DMS114 treated with DMSO at 0.1 percent for 48 hours (cell line): ENCODE results near the gene PRAMEF18.
"Not testable (repeated sequence)": the region's sequence is repeated elsewhere in the genome, so short reads cannot be mapped to it uniquely, and the experiment has no call there.

ENCODE experiments used
- DNase-seq: peaks from one replicate; lab custom pipeline; 2025; ENCODE audit not compliant: unreplicated experiment; lab: John Stamatoyannopoulos, UW

The PRAMEF18 gene

DNA sequence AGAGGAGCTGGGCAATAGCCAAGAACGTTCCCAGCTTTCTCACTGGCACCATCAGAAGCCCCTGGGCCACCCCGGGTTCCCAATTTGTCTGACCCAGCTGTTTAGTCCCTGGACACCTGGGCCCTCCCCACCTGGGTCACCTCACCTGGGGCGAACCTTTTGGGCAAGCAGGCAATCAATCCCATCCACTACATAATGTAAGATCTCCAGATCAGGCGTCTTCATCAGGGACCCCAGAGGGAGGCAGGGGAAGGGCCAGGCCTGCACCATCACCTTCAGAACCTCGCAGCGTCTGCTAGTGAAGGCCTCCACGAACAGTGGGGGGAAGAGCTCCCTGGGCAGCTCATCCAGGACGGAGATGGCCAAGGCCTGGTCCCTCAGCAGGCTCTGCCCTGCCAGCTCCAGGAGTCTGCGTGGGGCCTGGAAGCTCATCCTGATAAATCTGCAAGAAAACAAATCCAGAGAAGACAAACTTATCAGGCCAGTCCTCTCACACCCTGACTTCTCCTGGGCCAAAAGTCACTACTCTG, at the start of gene PRAMEF18:
PRAMEF18 (minus strand) TSS at position 480 of the 530 bp plus-strand sequence; CDS start at position 432, 48 bp downstream.
- not testable (repeated sequence) for DNase-seq

- DNase-seq: not testable (repeated sequence)
These were observed 39.2 kb upstream of the PRAMEF18 start for GRCh38 chr1:13265124-13265523.

- DNase-seq: not testable (repeated sequence)
These were observed 27.9 kb upstream of the PRAMEF18 start, which contains the start of gene PRAMEF5 for GRCh38 chr1:13253898-13254297. Gene PRAMEF5, plus strand, starts transcription at chr1:13254198. Its CDS starts 5,071 bp downstream, at chr1:13259269.

- DNase-seq: not testable (repeated sequence)
These were observed 21.2 kb upstream of the PRAMEF18 start for GRCh38 chr1:13247122-13247521.

DNA sequence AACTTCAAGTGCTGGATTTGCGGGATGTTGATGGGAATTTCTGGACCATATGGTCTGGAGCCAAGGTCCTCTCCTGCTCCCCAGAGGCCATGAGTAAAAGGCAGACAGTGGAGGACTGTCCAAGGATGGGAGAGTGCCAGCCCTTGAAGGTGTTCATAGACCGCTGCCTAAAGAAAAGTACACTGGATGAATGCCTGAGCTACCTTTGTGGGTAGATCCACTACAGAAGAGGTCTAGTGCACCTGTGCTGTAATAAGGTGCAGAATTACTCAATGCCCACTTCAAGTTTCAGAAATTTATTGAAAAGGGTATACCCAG, 20.6 kb upstream of the PRAMEF18 start:
- DNase-seq: not testable (repeated sequence)

- not testable (repeated sequence) for DNase-seq
These were observed 20.0 kb upstream of the PRAMEF18 start for GRCh38 chr1:13245841-13246553.

- not testable (repeated sequence) for DNase-seq
These were observed 17.7 kb upstream of the PRAMEF18 start for GRCh38 chr1:13243536-13244263.

GRCh38 chr1:13239633-13240032, 13.7 kb upstream of the PRAMEF18 start:
- not testable (repeated sequence) for DNase-seq

DNA sequence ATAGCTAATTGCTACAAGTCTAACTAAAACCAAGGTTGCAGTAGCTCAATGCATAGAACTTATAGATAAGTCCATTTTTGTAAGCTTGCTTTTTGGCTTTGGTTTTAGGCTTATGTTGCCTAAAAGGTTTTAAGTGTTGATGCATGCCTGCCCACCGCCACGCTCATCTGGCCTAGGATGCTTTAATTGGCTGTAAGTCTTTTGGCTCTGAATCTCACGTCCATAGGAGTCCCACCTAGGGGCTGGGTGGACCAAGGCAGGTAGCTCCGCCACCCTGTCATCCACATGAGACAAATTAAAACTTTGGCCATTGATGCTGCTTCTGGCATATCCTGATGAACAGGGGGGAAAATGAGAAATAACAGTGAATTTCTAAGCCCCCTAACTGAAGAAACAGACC, 11.6 kb upstream of the PRAMEF18 start:
- not testable (repeated sequence) for DNase-seq

DNA sequence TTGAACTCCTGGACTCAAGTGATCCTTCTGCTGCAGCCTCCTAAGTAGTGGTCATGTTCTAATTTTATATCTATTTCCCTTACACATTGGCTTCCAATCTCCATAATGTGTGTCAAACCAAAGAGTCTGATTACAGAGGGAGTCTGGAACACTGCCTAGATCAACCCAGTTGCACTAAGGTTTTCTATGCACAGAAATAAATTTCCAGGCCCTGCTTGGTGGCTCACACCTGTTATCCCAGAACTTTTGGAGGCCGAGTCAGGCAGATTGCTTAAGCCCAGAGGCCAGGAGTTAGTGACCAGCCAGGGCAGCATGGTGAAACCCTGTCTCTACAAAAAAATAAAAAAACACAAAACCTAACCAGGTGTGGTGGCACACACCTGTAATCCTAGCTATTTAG, 8.1 kb upstream of the PRAMEF18 start:
- not testable (repeated sequence) for DNase-seq

DNA sequence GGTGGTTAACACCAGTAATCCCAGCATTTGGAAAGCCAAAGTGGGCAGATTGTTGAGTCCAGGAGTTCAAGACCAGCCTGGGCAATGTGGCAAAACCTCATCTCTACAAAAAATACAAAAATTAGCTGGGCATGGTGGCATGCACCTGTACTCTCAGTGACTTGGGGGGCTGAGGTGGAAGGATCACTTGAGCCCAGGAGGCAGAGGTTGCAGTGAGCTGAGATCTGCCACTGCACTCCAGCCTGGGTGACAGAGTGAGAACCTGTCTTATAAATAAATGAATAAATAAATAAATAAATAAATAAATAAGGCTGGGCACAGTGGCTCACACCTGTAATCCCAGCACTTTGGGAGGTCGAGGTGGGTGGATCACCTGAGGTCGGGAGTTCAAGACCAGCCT, 6.1 kb upstream of the PRAMEF18 start:
- not testable (repeated sequence) for DNase-seq

GRCh38 chr1:13231061-13231750, 5.3 kb upstream of the PRAMEF18 start:
- not testable (repeated sequence) for DNase-seq

GRCh38 chr1:13230601-13231000, 4.6 kb upstream of the PRAMEF18 start:
- DNase-seq: not testable (repeated sequence)

- not testable (repeated sequence) for DNase-seq
These were observed 4.1 kb upstream of the PRAMEF18 start for GRCh38 chr1:13230096-13230495.

- no peak for DNase-seq
These were observed 2.4 kb upstream of the PRAMEF18 start for GRCh38 chr1:13228343-13228781.

DNA sequence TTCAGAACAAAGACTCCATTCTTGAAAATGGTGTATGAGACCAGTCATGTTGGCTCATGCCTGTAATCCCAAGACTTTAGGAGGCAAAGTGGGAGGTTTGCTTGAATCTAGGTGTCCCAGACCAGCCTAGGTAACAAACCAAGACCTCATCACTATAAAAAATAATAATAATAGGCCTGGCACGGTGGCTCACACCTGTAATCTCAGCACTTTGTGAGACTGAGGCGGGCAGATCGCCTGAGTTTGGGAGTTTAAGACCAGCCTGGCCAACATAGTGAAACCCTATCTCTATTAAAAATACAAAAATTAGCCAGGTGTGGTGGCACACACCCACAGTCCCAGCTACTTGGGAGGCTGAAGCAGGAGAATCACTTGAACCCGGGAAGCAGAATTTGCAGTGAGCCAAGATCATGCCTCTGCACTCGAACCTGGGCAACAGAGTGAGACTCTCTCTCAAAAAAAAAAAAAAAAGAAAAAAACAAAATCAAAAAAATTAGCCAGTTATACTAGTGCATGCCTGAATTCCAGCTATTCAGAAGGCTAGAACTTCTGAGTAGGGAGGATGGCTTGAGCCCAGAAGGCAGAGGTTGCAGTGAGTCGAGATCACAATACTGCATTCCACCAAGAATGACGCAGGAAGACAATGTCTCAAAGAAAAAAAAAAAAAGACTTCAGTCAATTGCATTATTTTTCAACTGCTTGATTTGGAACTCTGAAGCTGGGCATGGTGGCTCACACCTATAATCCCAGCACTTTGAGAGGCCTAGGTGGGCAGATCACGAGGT, 1.5 kb upstream of the PRAMEF18 start:
- not testable (repeated sequence) for DNase-seq

GRCh38 chr1:13224480-13225060, 1.4 kb downstream of the PRAMEF18 start:
- no peak for DNase-seq

GRCh38 chr1:13222788-13223187, 3.2 kb downstream of the PRAMEF18 start:
- not testable (repeated sequence) for DNase-seq

- not testable (repeated sequence) for DNase-seq
These were observed 6.8 kb downstream of the PRAMEF18 start for GRCh38 chr1:13219203-13219602.

GRCh38 chr1:13216619-13217018, 9.3 kb downstream of the PRAMEF18 start:
- DNase-seq: not testable (repeated sequence)
